Measurements from ENCODE around the gene MEGF9.
A peak's percentile ranks its signal among the peaks of the same experiment; 100 is the strongest.

The MEGF9 gene

GRCh38 chr9:120626512-120626911 is 87.8 kb downstream of the MEGF9 start:
- no peak for DNase-seq (ENCODE audit: low read depth in 1 of 2, low spot score in 1 of 2)

GRCh38 chr9:120625222-120625621 is 89.0 kb downstream of the MEGF9 start:
- DNase-seq (ENCODE audit: low read depth in 1 of 2, low spot score in 1 of 2), result no peak

GRCh38 chr9:120622790-120623189 is 91.5 kb downstream of the MEGF9 start:
- no peak for DNase-seq (ENCODE audit: low read depth in 1 of 2, low spot score in 1 of 2)

- no peak for DNase-seq (ENCODE audit: low read depth in 1 of 2, low spot score in 1 of 2)
Measured at GRCh38 chr9:120621941-120622340, 92.3 kb downstream of the MEGF9 start.

GRCh38 chr9:120619751-120620655 is 94.3 kb downstream of the MEGF9 start:
- DNase-seq (ENCODE audit: low read depth in 1 of 2, low spot score in 1 of 2), result peak; percentile 7 to 59

- no peak for DNase-seq (ENCODE audit: low read depth in 1 of 2, low spot score in 1 of 2)
Measured at GRCh38 chr9:120616966-120617935, 97.0 kb downstream of the MEGF9 start.

GRCh38 chr9:120612218-120612617 is 102.1 kb downstream of the MEGF9 start:
- no peak for DNase-seq (ENCODE audit: low read depth in 1 of 2, low spot score in 1 of 2)

- DNase-seq (ENCODE audit: low read depth in 1 of 2, low spot score in 1 of 2), result no peak
Measured at GRCh38 chr9:120611690-120612068, 102.6 kb downstream of the MEGF9 start.

GRCh38 chr9:120610975-120611689 is 103.1 kb downstream of the MEGF9 start:
- no peak for DNase-seq (ENCODE audit: low read depth in 1 of 2, low spot score in 1 of 2)

GRCh38 chr9:120609636-120610035 is 104.6 kb downstream of the MEGF9 start:
- no peak for DNase-seq (ENCODE audit: low read depth in 1 of 2, low spot score in 1 of 2)

- DNase-seq (ENCODE audit: low read depth in 1 of 2, low spot score in 1 of 2), result no peak
Measured at GRCh38 chr9:120608421-120608820, 105.8 kb downstream of the MEGF9 start.

GRCh38 chr9:120603591-120603990 is 110.7 kb downstream of the MEGF9 start:
- DNase-seq (ENCODE audit: low read depth in 1 of 2, low spot score in 1 of 2), result no peak

- no peak for DNase-seq (ENCODE audit: low read depth in 1 of 2, low spot score in 1 of 2)
Measured at GRCh38 chr9:120603010-120603409, 111.3 kb downstream of the MEGF9 start.

- DNase-seq (ENCODE audit: low read depth in 1 of 2, low spot score in 1 of 2), result no peak
Measured at GRCh38 chr9:120593955-120594277, 120.4 kb downstream of the MEGF9 start.

GRCh38 chr9:120593250-120593954 is 120.9 kb downstream of the MEGF9 start:
- DNase-seq (ENCODE audit: low read depth in 1 of 2, low spot score in 1 of 2), result no peak

GRCh38 chr9:120592210-120592609 is 122.1 kb downstream of the MEGF9 start:
- no peak for DNase-seq (ENCODE audit: low read depth in 1 of 2, low spot score in 1 of 2)

GRCh38 chr9:120587328-120587727 is 126.9 kb downstream of the MEGF9 start:
- DNase-seq (ENCODE audit: low read depth in 1 of 2, low spot score in 1 of 2), result no peak

- no peak for DNase-seq (ENCODE audit: low read depth in 1 of 2, low spot score in 1 of 2)
Measured at GRCh38 chr9:120583958-120584369, 130.3 kb downstream of the MEGF9 start.

GRCh38 chr9:120580051-120580896 is 134.0 kb downstream of the MEGF9 start, which contains the start of gene CDK5RAP2:
TSS of gene CDK5RAP2 (minus strand) at chr9:120580167. CDS start at chr9:120579978, 189 bp downstream.
- DNase-seq (ENCODE audit: low read depth in 1 of 2, low spot score in 1 of 2), result peak; percentile 77 to 89
